IMR-90 (cell line): ENCODE data around the gene ZCCHC17. TPM values are rescaled to one million over a fixed set of nuclear protein-coding genes. Genes with fewer than 3 reads are reported as not detected.

Experiments
- ATAC-seq: fragments of 200-7000 bp; cut with Tn5 transposase; 2 replicates; pipeline ENCODE4 v1.9.1; 2020; ENCODE audit warnings: low read depth, mild to moderate bottlenecking, moderate library complexity
- BruUV-seq: library from RNA; stranded (reverse); fragments of 400-500 nt; replicated peaks from 2 replicates; lab custom pipeline; 2021; lab: Mats Ljungman, UMichigan
- CTCF ChIA-PET: fragments of 300-600 bp; formaldehyde crosslinking; extraction: SDS; loops from one replicate; lab custom pipeline; 2021; ENCODE audit warnings: antibody characterized with exemption; lab: Yijun Ruan, JAX
- POLR2A ChIA-PET: fragments of 300-600 bp; sonication (Branson Sonifier 250); formaldehyde crosslinking; loops from one replicate; lab custom pipeline; 2022; ENCODE audit warnings: antibody characterized with exemption; ENCODE audit not compliant: unreplicated experiment; lab: Charles Lee
- DNase-seq: peaks from one replicate; pipeline ENCODE4 v3.0.0; 2013
- H2AFZ ChIP-seq: replicated peaks from 2 replicates; pipeline ENCODE3; 2013; ENCODE audit warnings: low read length, mild to moderate bottlenecking; ENCODE audit not compliant: poor library complexity
- H2AK5ac ChIP-seq: 2 replicates; pipeline ENCODE4 v1.6.1; 2013; ENCODE audit warnings: low read depth, low read length, inconsistent platforms
- H2AK9ac ChIP-seq: replicated peaks from 2 replicates; pipeline ENCODE3; 2013; ENCODE audit warnings: mild to moderate bottlenecking, low read depth, low read length, moderate library complexity; ENCODE audit not compliant: poor library complexity
- H2BK120ac ChIP-seq: 2 replicates; pipeline ENCODE4 v1.6.1; 2013; ENCODE audit warnings: low read depth, low read length, inconsistent platforms
- H2BK15ac ChIP-seq: 3 replicates; pipeline ENCODE4 v1.6.1; 2013; ENCODE audit warnings: low read depth, low read length, inconsistent platforms
- H2BK20ac ChIP-seq: 2 replicates; pipeline ENCODE4 v1.6.1; 2013; ENCODE audit warnings: low read depth, mild to moderate bottlenecking, inconsistent platforms, low read length, moderate library complexity
- H2BK5ac ChIP-seq: 2 replicates; pipeline ENCODE4 v1.6.1; 2013; ENCODE audit warnings: mild to moderate bottlenecking, low read depth, low read length, inconsistent platforms; ENCODE audit not compliant: poor library complexity, severe bottlenecking
- H3K14ac ChIP-seq: replicated peaks from 2 replicates; pipeline ENCODE4 v1.6.1; 2013; ENCODE audit warnings: low read depth, low read length, inconsistent platforms
- H3K18ac ChIP-seq: 2 replicates; pipeline ENCODE4 v1.6.1; 2013; ENCODE audit warnings: low read depth, low read length, control low read depth
- H3K23ac ChIP-seq: 2 replicates; pipeline ENCODE4 v1.6.1; 2013; ENCODE audit warnings: low read depth, low read length, inconsistent platforms
- H3K27ac ChIP-seq: 2 replicates; pipeline ENCODE4 v1.5.1; 2013; ENCODE audit warnings: mild to moderate bottlenecking, control low read depth, low read length; ENCODE audit not compliant: insufficient read depth
- H3K27me3 ChIP-seq: 2 replicates; pipeline ENCODE4 v1.6.1; 2013; ENCODE audit warnings: low read length; ENCODE audit not compliant: control insufficient read depth, insufficient read depth
- H3K36me3 ChIP-seq: 2 replicates; pipeline ENCODE4 v1.6.1; 2013; ENCODE audit warnings: low read length, mixed read lengths; ENCODE audit not compliant: control insufficient read depth, insufficient read depth
- H3K4ac ChIP-seq: 2 replicates; pipeline ENCODE4 v1.6.1; 2013; ENCODE audit warnings: low read depth, low read length, inconsistent platforms
- H3K4me1 ChIP-seq: 2 replicates; pipeline ENCODE4 v1.6.1; 2013; ENCODE audit warnings: low read length, mixed read lengths; ENCODE audit not compliant: control insufficient read depth, insufficient read depth
- H3K4me2 ChIP-seq: 2 replicates; pipeline ENCODE4 v1.6.1; 2013; ENCODE audit warnings: low read depth, mild to moderate bottlenecking, control low read depth, low read length, moderate library complexity
- H3K4me3 ChIP-seq: 2 replicates; pipeline ENCODE4 v1.5.1; 2013; ENCODE audit warnings: low read depth, mild to moderate bottlenecking, control low read depth, low read length, moderate library complexity; ENCODE audit not compliant: insufficient read depth
- H3K56ac ChIP-seq: 2 replicates; pipeline ENCODE4 v1.6.1; 2013; ENCODE audit warnings: low read length, inconsistent platforms; ENCODE audit not compliant: insufficient read depth; ENCODE audit errors: extremely low read depth
- H3K79me1 ChIP-seq, 2 experiments: 2 replicates each; pipeline ENCODE4 v1.6.1; 2013; ENCODE audit warnings: low read length in 2 of 2, inconsistent platforms in 1 of 2, low read depth in 1 of 2
- H3K9ac ChIP-seq: 2 replicates; pipeline ENCODE4 v1.6.1; 2013; ENCODE audit warnings: low read depth, low read length, control low read depth
- H3K9me1 ChIP-seq: 2 replicates; pipeline ENCODE4 v1.6.1; 2013; ENCODE audit warnings: low read length, inconsistent platforms; ENCODE audit not compliant: insufficient read depth
- H3K9me3 ChIP-seq: 2 replicates; pipeline ENCODE4 v1.6.1; 2013; ENCODE audit warnings: low read length; ENCODE audit not compliant: control insufficient read depth, insufficient read depth
- H4K20me1 ChIP-seq: 2 replicates; pipeline ENCODE4 v1.6.1; 2013; ENCODE audit warnings: low read length, inconsistent platforms; ENCODE audit not compliant: insufficient read depth
- H4K5ac ChIP-seq: 2 replicates; pipeline ENCODE4 v1.6.1; 2013; ENCODE audit warnings: mild to moderate bottlenecking, low read depth, low read length, control low read depth
- H4K8ac ChIP-seq, 2 experiments: 2 replicates each; pipeline ENCODE4 v1.6.1; 2013; ENCODE audit warnings: low read depth in 2 of 2, low read length in 2 of 2, control low read depth in 1 of 2, inconsistent platforms in 1 of 2
- H4K91ac ChIP-seq: 2 replicates; pipeline ENCODE4 v1.6.1; 2013; ENCODE audit warnings: low read depth, low read length, inconsistent platforms; ENCODE audit not compliant: insufficient read depth
- BHLHE40 ChIP-seq: fragments of 150-350 bp; IDR thresholded peaks from 2 replicates; pipeline ENCODE4 v1.6.1; 2016; ENCODE audit warnings: mild to moderate bottlenecking, low read depth, low read length
- CEBPB ChIP-seq: IDR thresholded peaks from 2 replicates; pipeline ENCODE4 v1.6.1; 2012; ENCODE audit warnings: low read depth, low read length, improper control_type of control experiment
- CHD1 ChIP-seq: IDR thresholded peaks from 2 replicates; pipeline ENCODE4 v1.6.1; 2012; ENCODE audit warnings: low read depth, low read length, improper control_type of control experiment
- CTCF ChIP-seq: conservative IDR thresholded peaks from 2 replicates; pipeline ENCODE4 v1.5.1; 2012; ENCODE audit warnings: mild to moderate bottlenecking, low read depth, low read length, improper control_type of control experiment
- ELK1 ChIP-seq: fragments of 150-350 bp; IDR thresholded peaks from 2 replicates; pipeline ENCODE4 v1.6.1; 2016; ENCODE audit warnings: low read depth, mild to moderate bottlenecking, low read length, moderate library complexity, borderline replicate concordance
- FOS ChIP-seq: fragments of 150-350 bp; IDR thresholded peaks from 2 replicates; pipeline ENCODE4 v1.6.1; 2016; ENCODE audit warnings: low read depth, low read length
- MAFK ChIP-seq: IDR thresholded peaks from 2 replicates; pipeline ENCODE4 v1.6.1; 2012; ENCODE audit warnings: low read depth, low read length, improper control_type of control experiment
- MAZ ChIP-seq: IDR thresholded peaks from 2 replicates; pipeline ENCODE4 v1.6.1; 2012; ENCODE audit warnings: low read depth, mild to moderate bottlenecking, low read length, improper control_type of control experiment, moderate library complexity, borderline replicate concordance
- MXI1 ChIP-seq: IDR thresholded peaks from 2 replicates; pipeline ENCODE4 v1.6.1; 2012; ENCODE audit warnings: low read depth, mild to moderate bottlenecking, low read length, moderate library complexity, borderline replicate concordance
- NFE2L2 ChIP-seq: fragments of 150-350 bp; IDR thresholded peaks from 2 replicates; pipeline ENCODE4 v1.6.1; 2016; ENCODE audit warnings: low read depth, mild to moderate bottlenecking, low read length
- POLR2A ChIP-seq: IDR thresholded peaks from 2 replicates; pipeline ENCODE4 v1.6.1; 2012; ENCODE audit warnings: mild to moderate bottlenecking, low read depth, low read length
- RAD21 ChIP-seq: IDR thresholded peaks from 2 replicates; pipeline ENCODE4 v1.6.1; 2012; ENCODE audit warnings: low read length, improper control_type of control experiment
- RCOR1 ChIP-seq: IDR thresholded peaks from 2 replicates; pipeline ENCODE4 v1.6.1; 2012; ENCODE audit warnings: mild to moderate bottlenecking, low read length, improper control_type of control experiment; ENCODE audit not compliant: insufficient replicate concordance
- RFX5 ChIP-seq: IDR thresholded peaks from 2 replicates; pipeline ENCODE4 v1.8.0; 2012; ENCODE audit warnings: low read depth, mild to moderate bottlenecking, low read length, moderate library complexity
- SMC3 ChIP-seq: fragments of 150-350 bp; IDR thresholded peaks from 2 replicates; pipeline ENCODE4 v1.6.1; 2016; ENCODE audit warnings: low read depth, mild to moderate bottlenecking, antibody characterized with exemption, low read length, moderate library complexity
- dilution Hi-C: fragments of 300-500 bp; cut with HindIII; formaldehyde crosslinking; loops from one replicate; pipeline ENCODE4 v1.14.3; 2018; ENCODE audit warnings: low sequenced_read_pairs; ENCODE audit not compliant: unreplicated experiment
- in situ Hi-C: fragments of 300-500 bp; cut with MboI; formaldehyde crosslinking; loops from 3 replicates; pipeline ENCODE4 v1.14.3; 2019; ENCODE audit warnings: low sequenced_read_pairs, inconsistent platforms, mixed read lengths
- intact Hi-C: fragments of 100-400 bp; cut with micrococcal nuclease; formaldehyde crosslinking; loops from 2 replicates; pipeline ENCODE4 v1.10.0; 2022
- polyA plus RNA-seq, 3 experiments: library from polyadenylated mRNA; depleted of rRNA; stranded (reverse); fragments of >200 nt; gene quantifications; 2 replicates each; pipeline ENCODE4 v1.2.3, GENCODE V29; 2012; ENCODE audit warnings: low replicate concordance in 1 of 3
- total RNA-seq: library from RNA; depleted of rRNA; stranded (reverse); fragments of >200 nt; gene quantifications from 2 replicates; pipeline ENCODE4 v1.2.3, GENCODE V29; 2012
- TF ChIP-seq, protein P1 (sequence below): fragments of 150-350 bp; IDR thresholded peaks from 2 replicates; pipeline ENCODE4 v1.6.1; 2017; ENCODE audit warnings: mild to moderate bottlenecking, antibody characterized with exemption, low read length, low read depth

ZCCHC17 gene
- total and polyA plus RNA-seq, 2 of the 4 experiments (the other 2 are of a cell fraction), result 48.4 to 48.9 TPM

- no peak overlapping the region for H4K91ac ChIP-seq
- H3K4me3 ChIP-seq, result no peak overlapping the region
- POLR2A ChIA-PET, result no interaction called here
- no peaks in the 10 kb centered on the region for H3K9me3 ChIP-seq
- dilution Hi-C loops, result no loop called here
- H4K20me1 ChIP-seq, result no peaks in the 10 kb centered on the region
- no peaks in the 10 kb centered on the region for H3K36me3 ChIP-seq
- no peak overlapping the region for H3K23ac ChIP-seq
- H3K18ac ChIP-seq, result no peak overlapping the region
- CTCF ChIA-PET, result no interaction called here
- no peak overlapping the region for H2BK120ac ChIP-seq
- H2BK20ac ChIP-seq, result no peak overlapping the region; the same call in 1 of the 2 replicates
- no peak overlapping the region for H2AFZ ChIP-seq
- H3K56ac ChIP-seq, result no peak overlapping the region
- no peak overlapping the region for H2AK5ac ChIP-seq
- no peak overlapping the region for H3K9ac ChIP-seq
- no peak overlapping the region for H3K4me2 ChIP-seq
- BruUV-seq, result no TSS peak
- H3K14ac ChIP-seq, result no peak overlapping the region
- H4K8ac ChIP-seq, result no peak overlapping the region
- no peak for DNase-seq
- TF ChIP-seq, protein P1, sequence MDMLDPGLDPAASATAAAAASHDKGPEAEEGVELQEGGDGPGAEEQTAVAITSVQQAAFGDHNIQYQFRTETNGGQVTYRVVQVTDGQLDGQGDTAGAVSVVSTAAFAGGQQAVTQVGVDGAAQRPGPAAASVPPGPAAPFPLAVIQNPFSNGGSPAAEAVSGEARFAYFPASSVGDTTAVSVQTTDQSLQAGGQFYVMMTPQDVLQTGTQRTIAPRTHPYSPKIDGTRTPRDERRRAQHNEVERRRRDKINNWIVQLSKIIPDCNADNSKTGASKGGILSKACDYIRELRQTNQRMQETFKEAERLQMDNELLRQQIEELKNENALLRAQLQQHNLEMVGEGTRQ, result no peak
- no peak for TF ChIP-seq POLR2A
- TF ChIP-seq ELK1, result no peak
- no peak for TF ChIP-seq CTCF
- no peak for TF ChIP-seq BHLHE40
- TF ChIP-seq MAZ, result no peak
- TF ChIP-seq NFE2L2, result no peak
- TF ChIP-seq FOS, result no peak
- TF ChIP-seq RFX5, result no peak
- no peak for TF ChIP-seq RCOR1
- no peak for TF ChIP-seq CHD1
- TF ChIP-seq SMC3, result no peak
- no peak for TF ChIP-seq RAD21
- no peak for TF ChIP-seq MAFK
- TF ChIP-seq MXI1, result no peak
- TF ChIP-seq CEBPB, result no peak
- H3K4me1 ChIP-seq, result peaks cover 6% of the 10 kb centered on the region
- no peak overlapping the region for H2BK5ac ChIP-seq
- intact Hi-C loops, result no loop called here
- no peak overlapping the region for H4K5ac ChIP-seq
- H3K27me3 ChIP-seq, result no peaks in the 10 kb centered on the region
- H3K4ac ChIP-seq, result no peak overlapping the region
- no peak overlapping the region for H2AK9ac ChIP-seq
- no peak overlapping the region for H2BK15ac ChIP-seq
- H3K27ac ChIP-seq, result no peak overlapping the region
- no peak for ATAC-seq
- peaks cover 3% of the 10 kb centered on the region for H3K9me1 ChIP-seq
- in situ Hi-C loops, result no loop called here
- no peaks in the 10 kb centered on the region for H3K79me1 ChIP-seq
Measured at GRCh38 chr1:31378001-31378400, 81.2 kb downstream of the ZCCHC17 start.
